ENCODE data around the gene CCDC177.

The CCDC177 gene

GRCh38 chr14:69527635-69528034 is 47.0 kb downstream of the CCDC177 start:
- no peak for DNase-seq

GRCh38 chr14:69525896-69526295 is 48.8 kb downstream of the CCDC177 start:
- DNase-seq, result no peak

GRCh38 chr14:69522026-69522425 is 52.6 kb downstream of the CCDC177 start:
- no peak for DNase-seq
